K562 (cell line): Measurements from ENCODE around the gene SMIM21. TPM values are rescaled to one million over a fixed set of nuclear protein-coding genes. Genes with fewer than 3 reads are reported as not detected.

Source experiments
- ATAC-seq: fragments of 200-7000 bp; cut with Tn5 transposase; 3 replicates; pipeline ENCODE4 v1.9.1; 2020; ENCODE audit warnings: moderate library complexity
- BruUV-seq: library from RNA; stranded (reverse); fragments of 400-500 nt; replicated peaks from 2 replicates; lab custom pipeline; 2021; lab: Mats Ljungman, UMichigan
- CTCF ChIA-PET: fragments of 300-600 bp; formaldehyde crosslinking; extraction: SDS; loops from one replicate; lab custom pipeline; 2021; ENCODE audit warnings: low intra/inter-chr PET ratio; lab: Yijun Ruan, JAX
- POLR2A ChIA-PET: fragments of 300-600, 350-650 bp; sonication (Branson Sonifier 250); formaldehyde crosslinking; extraction: SDS; loops from one replicate; lab custom pipeline; 2021; ENCODE audit warnings: antibody characterized with exemption, inconsistent platforms; lab: Yijun Ruan, JAX
- DNase-seq, 4 experiments: peaks; one replicate each; pipeline versions ENCODE4 v3.0.0 to v3.0.0-alpha.2; 2011 to 2018; ENCODE audit warnings: low spot score in 3 of 4, mixed read lengths in 3 of 4; ENCODE audit errors: extremely low read depth in 1 of 4
- FAIRE-seq: peaks from 2 replicates; lab custom pipeline; 2011; peaks lifted over from hg19 to GRCh38; lab: Jason Lieb, UNC
- H2AFZ ChIP-seq: 2 replicates; pipeline ENCODE4 v1.6.0; 2011; ENCODE audit warnings: low read depth, low read length, control low read depth, inconsistent platforms
- H3K27ac ChIP-seq: fragments of 200-600 bp; 3 replicates; pipeline ENCODE4 v1.8.0; 2011; ENCODE audit warnings: low read depth, mild to moderate bottlenecking, control low read depth, inconsistent platforms, low read length, moderate library complexity, mixed read lengths; ENCODE audit errors: extremely low read depth
- H3K27me3 ChIP-seq, 2 experiments: fragments of 300-600 bp in 1 of 2; 2 replicates in 1 of 2; 3 replicates in 1 of 2; pipeline versions ENCODE4 v1.6.0 to v1.8.0; 2011; ENCODE audit warnings: inconsistent platforms in 2 of 2, low read length in 2 of 2, mild to moderate bottlenecking in 1 of 2, mixed read lengths in 1 of 2, moderate library complexity in 1 of 2; ENCODE audit not compliant: control insufficient read depth in 2 of 2, insufficient read depth in 2 of 2
- H3K36me3 ChIP-seq: fragments of 300-600 bp; 3 replicates; pipeline ENCODE4 v1.8.0; 2011; ENCODE audit warnings: mild to moderate bottlenecking, low read length, inconsistent platforms; ENCODE audit not compliant: control insufficient read depth, insufficient read depth
- H3K4me1 ChIP-seq, 2 experiments: fragments of 200-600 bp in 1 of 2; replicated peaks in 1 of 2; 2 replicates in 1 of 2; 3 replicates in 1 of 2; pipeline versions ENCODE4 v1.5.1 to v1.8.0; 2011; ENCODE audit warnings: inconsistent platforms in 2 of 2, low read length in 2 of 2, mild to moderate bottlenecking in 1 of 2, mixed read lengths in 1 of 2, moderate library complexity in 1 of 2; ENCODE audit not compliant: control insufficient read depth in 2 of 2, insufficient read depth in 2 of 2
- H3K4me2 ChIP-seq: 2 replicates; pipeline ENCODE4 v1.6.1; 2011; ENCODE audit warnings: low read length, control low read depth, inconsistent platforms, mixed read lengths; ENCODE audit not compliant: insufficient read depth
- H3K4me3 ChIP-seq: fragments of 200-600 bp; sonication (generic), shearing (Covaris generic); 2 replicates; pipeline ENCODE4 v1.5.1; 2016; ENCODE audit warnings: control low read depth, inconsistent platforms
- H3K79me2 ChIP-seq: fragments of 200-600 bp; 3 replicates; pipeline ENCODE4 v1.8.0; 2011; ENCODE audit warnings: low read length, inconsistent platforms; ENCODE audit not compliant: control insufficient read depth, insufficient read depth
- H3K9ac ChIP-seq, 2 experiments: 2 replicates each; pipeline versions ENCODE4 v1.6.0 to v1.6.1; 2011; ENCODE audit warnings: low read depth in 2 of 2, low read length in 2 of 2, control low read depth in 1 of 2, inconsistent platforms in 1 of 2, mild to moderate bottlenecking in 1 of 2, mixed read lengths in 1 of 2; ENCODE audit not compliant: insufficient read depth in 1 of 2
- H3K9me1 ChIP-seq: one replicate; pipeline ENCODE4 v1.6.0; 2011; ENCODE audit warnings: inconsistent platforms, mild to moderate bottlenecking, low read length, moderate library complexity; ENCODE audit not compliant: control insufficient read depth, insufficient read depth
- H3K9me3 ChIP-seq: replicated peaks from 2 replicates; pipeline ENCODE4 v1.5.1; 2011; ENCODE audit warnings: low read depth, low read length, inconsistent platforms; ENCODE audit not compliant: control insufficient read depth, insufficient read depth
- H4K20me1 ChIP-seq: replicated peaks from 2 replicates; pipeline ENCODE4 v1.6.1; 2011; ENCODE audit warnings: low read length, inconsistent platforms, mixed read lengths; ENCODE audit not compliant: control insufficient read depth, insufficient read depth
- ATF2 ChIP-seq: sonication (generic); formaldehyde crosslinking; IDR thresholded peaks from 2 replicates; pipeline ENCODE4 v1.8.1; 2022; ENCODE audit warnings: missing genetic modification reagents
- BRD9 ChIP-seq: fragments of 450-650 bp; IDR thresholded peaks from 2 replicates; pipeline ENCODE4 v1.6.1; 2018; ENCODE audit warnings: low read depth; ENCODE audit not compliant: partially characterized antibody
- ETV5 ChIP-seq: sonication (generic); formaldehyde crosslinking; IDR thresholded peaks from 2 replicates; pipeline ENCODE4 v1.4.0; 2020; ENCODE audit warnings: low read depth, mild to moderate bottlenecking, missing genetic modification reagents
- PRDM10 ChIP-seq: fragments of 450-650 bp; IDR thresholded peaks from 2 replicates; pipeline ENCODE4 v1.6.1; 2018; ENCODE audit not compliant: partially characterized antibody
- PTRF ChIP-seq: fragments of 450-650 bp; IDR thresholded peaks from 2 replicates; pipeline ENCODE4 v1.6.1; 2016; ENCODE audit warnings: mild to moderate bottlenecking, missing genetic modification characterization, missing compliant biosample characterization
- RAD51 ChIP-seq: fragments of 450-650 bp; IDR thresholded peaks from 2 replicates; pipeline ENCODE4 v1.7.1; 2016; ENCODE audit warnings: low read depth, mild to moderate bottlenecking, borderline replicate concordance
- TEAD1 ChIP-seq, 2 experiments: fragments of 450-650 bp in 1 of 2; sonication (generic) in 1 of 2; formaldehyde crosslinking; IDR thresholded peaks; 2 replicates each; pipeline versions ENCODE4 v1.4.0 to v1.8.0; 2020 to 2022; ENCODE audit warnings: mild to moderate bottlenecking in 2 of 2, missing genetic modification reagents in 1 of 2
- TRIM25 ChIP-seq: fragments of 450-650 bp; IDR thresholded peaks from 2 replicates; pipeline ENCODE4 v1.7.0; 2016; ENCODE audit warnings: borderline replicate concordance
- ZBTB17 ChIP-seq: fragments of 450-650 bp; formaldehyde crosslinking; IDR thresholded peaks from 2 replicates; pipeline ENCODE4 v1.4.0; 2020; ENCODE audit warnings: mild to moderate bottlenecking
- ZNF274 ChIP-seq: IDR thresholded peaks from 2 replicates; pipeline ENCODE4 v1.6.1; 2011; ENCODE audit warnings: low read depth, mild to moderate bottlenecking, low read length, moderate library complexity, borderline replicate concordance
- ZNF551 ChIP-seq: fragments of 250-450 bp; sonication (Bioruptor Pico); IDR thresholded peaks from 2 replicates; pipeline ENCODE4 v1.5.0; 2021; ENCODE audit warnings: mild to moderate bottlenecking, moderate library complexity
- WGBS: fragments of 100-300 bp; shearing (Covaris generic); methylation state at CpG from one replicate; pipeline ENCODE4 v1.1.6; 2016; ENCODE audit warnings: low coverage, mixed read lengths; ENCODE audit not compliant: insufficient coverage; ENCODE audit errors: missing lambda C conversion rate; 5-methylcytosine and 5-hydroxymethylcytosine counted together
- in situ Hi-C: fragments of 300-500 bp; cut with MboI; formaldehyde crosslinking; loops from 4 replicates; pipeline ENCODE4 v1.15.0; 2018; ENCODE audit warnings: inconsistent platforms, mixed read lengths
- intact Hi-C: fragments of 100-400 bp; cut with micrococcal nuclease; formaldehyde crosslinking; loops from 2 replicates; pipeline ENCODE4 v1.14.2; 2022
- polyA plus RNA-seq, 8 experiments: library from polyadenylated mRNA; depleted of rRNA in 4 of 8; stranded (reverse) in 5 of 8; unstranded in 3 of 8; fragments of >200 nt; fragmentation: Nextera tagmentation in 2 of 8; fragmentation: Illumina TruSeq in 1 of 8; extraction: Ambion mirVana in 2 of 8; extraction: Trizol in 1 of 8; gene quantifications; 2 replicates each; pipeline versions ENCODE4 v1.2.1 to v1.2.3, GENCODE V29; 2011 to 2014; ENCODE audit warnings: inconsistent platforms in 1 of 8, missing spikeins in 1 of 8
- total RNA-seq, 7 experiments: library from RNA; depleted of rRNA in 6 of 7; stranded (reverse); fragments of >200 nt in 6 of 7; fragmentation: Illumina TruSeq in 2 of 7; extraction: Trizol in 2 of 7; gene quantifications; 2 replicates each; pipeline versions ENCODE4 v1.2.1 to v1.2.3, GENCODE V29; 2011 to 2021; ENCODE audit warnings: low replicate concordance in 1 of 7

SMIM21 gene
- total and polyA plus RNA-seq, 9 of the 15 experiments (the other 6 are each of a cell fraction or from before 2014, with no cell fraction given): not detected

GRCh38 chr18:75439348-75439747 lies 11.8 kb upstream of the SMIM21 start:
- H3K4me3 ChIP-seq: no peak overlapping the region
- H3K9ac ChIP-seq: no peak overlapping the region
- POLR2A ChIA-PET: no interaction called here
- H3K36me3 ChIP-seq: no peaks in the 10 kb centered on the region
- BruUV-seq: no TSS peak
- no peaks in the 10 kb centered on the region for H4K20me1 ChIP-seq
- FAIRE-seq (no peak), ATAC-seq (no peak), DNase-seq (no peak)
- H3K4me2 ChIP-seq: no peak overlapping the region
- in situ Hi-C loops: no loop called here
- no peak overlapping the region for H3K27ac ChIP-seq
- no peaks in the 10 kb centered on the region for H3K4me1 ChIP-seq
- H3K27me3 ChIP-seq: peaks cover 0 to 6% of the 10 kb centered on the region in 2 experiments; a peak in 1 of 5 replicates
- intact Hi-C loops: no loop called here
- no peaks in the 10 kb centered on the region for H3K79me2 ChIP-seq
- no peaks in the 10 kb centered on the region for H3K9me1 ChIP-seq
- CTCF ChIA-PET: no interaction called here
- no peak overlapping the region for H2AFZ ChIP-seq
- 0% methylated on average over 4 of the region's 4 CpGs for WGBS
- no peaks in the 10 kb centered on the region for H3K9me3 ChIP-seq
- TF ChIP-seq BRD9: no peak
- no peak for TF ChIP-seq ZNF274
- TF ChIP-seq ATF2: no peak
- no peak for TF ChIP-seq ETV5
- TF ChIP-seq TRIM25: no peak
- no peak for TF ChIP-seq PTRF (tag)
- no peak for TF ChIP-seq TEAD1 (CRISPR knock-in tag; IDR thresholded peaks at IDR 0.05)
- TF ChIP-seq ZBTB17 (CRISPR knock-in tag): no peak
- TF ChIP-seq PRDM10: no peak
- TF ChIP-seq RAD51: no peak
- no peak for TF ChIP-seq ZNF551 (CRISPR knock-in tag)
